Astrocyte (in vitro differentiated cells and primary cell): ENCODE results near the gene BAG5.

Experiments
- CTCF ChIP-seq: IDR thresholded peaks from 2 replicates; pipeline ENCODE4 v1.5.1; 2011; ENCODE audit warnings: low read depth, mild to moderate bottlenecking, inconsistent platforms, low read length, moderate library complexity; ENCODE audit not compliant: insufficient read depth
- EZH2 ChIP-seq: IDR thresholded peaks from 2 replicates; pipeline ENCODE4 v1.6.1; 2012; ENCODE audit warnings: mild to moderate bottlenecking, low read length, inconsistent platforms; ENCODE audit not compliant: insufficient read depth

DNA sequence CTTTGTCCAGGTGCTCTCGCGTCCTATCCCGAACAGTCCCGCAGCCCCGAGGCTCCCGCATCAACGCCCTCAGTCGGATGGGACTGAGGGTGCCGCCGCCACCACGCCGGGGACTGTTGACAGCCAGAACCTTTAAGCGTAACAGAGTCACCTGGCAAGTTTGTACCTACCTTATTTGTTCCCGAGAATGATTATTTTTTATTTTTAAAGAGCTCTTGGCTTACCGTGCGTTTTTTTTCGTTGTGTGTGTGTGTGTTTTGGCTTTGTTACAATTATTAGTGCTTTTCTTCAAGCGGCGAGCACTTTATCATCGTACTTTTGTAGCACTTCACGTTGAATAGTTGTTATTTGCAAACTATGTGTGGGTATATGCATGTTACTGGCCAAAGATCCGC, 766 bp upstream of the BAG5 start:
- TF ChIP-seq CTCF, result no peak
- TF ChIP-seq EZH2, result no peak
